Kidney (tissue), 14 donors: ENCODE measurements around the gene SLC25A26. TPM values are rescaled to one million over a fixed set of nuclear protein-coding genes. Genes with fewer than 3 reads are reported as not detected.
A peak's percentile ranks its signal among the peaks of the same experiment; 100 is the strongest.

ENCODE experiments used
- DNase-seq, 5 donors: peaks; one replicate each; pipeline ENCODE4 v3.0.0-alpha.2; 2013 to 2020
- FAIRE-seq: peaks from 2 replicates; lab custom pipeline; 2012; peaks lifted over from hg19 to GRCh38; lab: Jason Lieb, UNC
- H3K27ac ChIP-seq, 2 donors: one replicate each; pipeline ENCODE4 v1.7.0; 2013; ENCODE audit warnings: low read depth in 2 of 2, low read length in 2 of 2, inconsistent platforms in 1 of 2
- H3K27me3 ChIP-seq: one replicate; pipeline ENCODE4 v1.7.1; 2013; ENCODE audit warnings: low read length, inconsistent platforms; ENCODE audit not compliant: control insufficient read depth, insufficient read depth
- H3K36me3 ChIP-seq, 3 donors: one replicate each; pipeline versions ENCODE4 v1.7.0 to v1.7.1; 2013; ENCODE audit warnings: low read length in 3 of 3, control low read depth in 1 of 3, inconsistent platforms in 1 of 3; ENCODE audit not compliant: insufficient read depth in 3 of 3, control insufficient read depth in 2 of 3
- H3K4me1 ChIP-seq, 3 donors: one replicate each; pipeline versions ENCODE4 v1.7.0 to v1.7.1; 2013; ENCODE audit warnings: low read length in 3 of 3, inconsistent platforms in 1 of 3, low read depth in 1 of 3; ENCODE audit not compliant: control insufficient read depth in 2 of 3, insufficient read depth in 2 of 3
- H3K4me3 ChIP-seq, 3 donors: one replicate each; pipeline versions ENCODE4 v1.7.0 to v1.8.1; 2013; ENCODE audit warnings: low read length in 3 of 3, control low read depth in 1 of 3, inconsistent platforms in 1 of 3
- H3K9ac ChIP-seq, 3 donors: one replicate each; pipeline versions ENCODE4 v1.7.0 to v1.7.1; 2013; ENCODE audit warnings: low read length in 3 of 3, control low read depth in 1 of 3, inconsistent platforms in 1 of 3
- H3K9me3 ChIP-seq, 3 donors: one replicate each; pipeline versions ENCODE4 v1.7.0 to v1.7.1; 2013; ENCODE audit warnings: low read length in 3 of 3, control low read depth in 1 of 3, inconsistent platforms in 1 of 3; ENCODE audit not compliant: control insufficient read depth in 2 of 3, insufficient read depth in 1 of 3
- CTCF ChIP-seq: IDR thresholded peaks from 3 replicates; pipeline ENCODE4 v1.5.1; 2012; ENCODE audit warnings: mild to moderate bottlenecking, moderate library complexity, borderline replicate concordance; ENCODE audit not compliant: insufficient read depth; ENCODE audit errors: extremely low read depth
- intact Hi-C: fragments of 100-400 bp; cut with DNase I; formaldehyde crosslinking; loops from one replicate; pipeline ENCODE4 v1.11.1; 2022
- polyA plus RNA-seq: library from polyadenylated mRNA; stranded (reverse); fragments of 350-450 nt; fragmentation: Illumina TruSeq; extraction: RNeasy Lipid Tissue Mini Kit (QIAGEN cat#74804); gene quantifications from one replicate; pipeline ENCODE4 v1.2.3, GENCODE V29; 2014; ENCODE audit warnings: low read depth, low replicate concordance; ENCODE audit not compliant: insufficient read depth
- total RNA-seq: library from RNA; stranded (reverse); fragmentation: NEBNext Ultra II Directional; extraction: Animal tissue kit (Norgen Biotek cat#: 25700); gene quantifications from one replicate; pipeline ENCODE4 v1.2.1, GENCODE V29; 2021
- donor health status: control.
- donor health status: control.
- donor health status: control.
- donor health status: control.
- donor health status: control.
- donor health status: DM: yes; HTN: yes; CAD: no.
- donor health status: Normal renal cell carcinoma (clear cell type).

Gene SLC25A26
- total and polyA plus RNA-seq, 2 donors from 2014 or later: 23.9 to 25.4 TPM

GRCh38 chr3:66376568-66376967 lies 155.8 kb downstream of the SLC25A26 start:
- no peak overlapping the region for H3K9ac ChIP-seq
- no peak for TF ChIP-seq CTCF
- no peak for DNase-seq
- H3K36me3 ChIP-seq: peaks cover 0 to 33% (median 9%) of the 10 kb centered on the region in 3 donors
- no peaks in the 10 kb centered on the region for H3K4me1 ChIP-seq
- no peaks in the 10 kb centered on the region for H3K9me3 ChIP-seq
- FAIRE-seq: no peak
- H3K27ac ChIP-seq: no peak overlapping the region
- intact Hi-C loops: no loop called here
- no peak overlapping the region for H3K4me3 ChIP-seq
- no peaks in the 10 kb centered on the region for H3K27me3 ChIP-seq

GRCh38 chr3:66377800-66378199 lies 157.0 kb downstream of the SLC25A26 start:
- intact Hi-C loops: no loop called here
- Histone ChIP-seq H3K4me3 (no peak overlapping the region), H3K9me3 (no peaks in the 10 kb centered on the region), H3K4me1 (no peaks in the 10 kb centered on the region), H3K27ac (no peak overlapping the region), H3K27me3 (no peaks in the 10 kb centered on the region), H3K9ac (no peak overlapping the region), H3K36me3 (peaks cover 0 to 46% (median 17%) of the 10 kb centered on the region in 3 donors)
- no peak for FAIRE-seq
- TF ChIP-seq CTCF: no peak
- DNase-seq: no peak

GRCh38 chr3:66378256-66378655 lies 157.5 kb downstream of the SLC25A26 start:
- H3K36me3 ChIP-seq: peaks cover 0 to 50% (median 17%) of the 10 kb centered on the region in 3 donors

More at GRCh38 chr3:66378256-66378655, 157.5 kb downstream of the SLC25A26 start:
- Histone ChIP-seq H3K9me3 (no peaks in the 10 kb centered on the region), H3K27ac (no peak overlapping the region), H3K27me3 (no peaks in the 10 kb centered on the region), H3K4me3 (no peak overlapping the region), H3K4me1 (no peaks in the 10 kb centered on the region), H3K9ac (no peak overlapping the region)
- intact Hi-C loops: no loop called here
- TF ChIP-seq CTCF: peak; percentile 6
- DNase-seq (peak in 1 of 5 donors; percentile 35), FAIRE-seq (no peak)
